Muscle layer of colon (tissue), 2 donors: Measurements from ENCODE around the gene AMH.

Source experiments
- H3K27ac ChIP-seq: one replicate; pipeline ENCODE4 v1.7.0; 2013; ENCODE audit warnings: low read depth, mild to moderate bottlenecking, low read length, moderate library complexity
- H3K27me3 ChIP-seq, 2 donors: one replicate each; pipeline ENCODE4 v1.7.0; 2013; ENCODE audit warnings: low read length in 2 of 2, mild to moderate bottlenecking in 2 of 2; ENCODE audit not compliant: insufficient read depth in 2 of 2, control insufficient read depth in 1 of 2
- H3K36me3 ChIP-seq: one replicate; pipeline ENCODE4 v1.7.0; 2013; ENCODE audit warnings: mild to moderate bottlenecking, low read length; ENCODE audit not compliant: insufficient read depth
- H3K4me1 ChIP-seq: one replicate; pipeline ENCODE4 v1.7.0; 2013; ENCODE audit warnings: mild to moderate bottlenecking, low read length; ENCODE audit not compliant: insufficient read depth
- H3K4me3 ChIP-seq, 2 donors: one replicate each; pipeline ENCODE4 v1.7.0; 2013; ENCODE audit warnings: low read length in 2 of 2, low read depth in 1 of 2, mild to moderate bottlenecking in 1 of 2, moderate library complexity in 1 of 2
- H3K9ac ChIP-seq: one replicate; pipeline ENCODE4 v1.7.0; 2013; ENCODE audit warnings: low read length
- H3K9me3 ChIP-seq: one replicate; pipeline ENCODE4 v1.7.0; 2013; ENCODE audit warnings: mild to moderate bottlenecking, low read length
- donor health status: abdominal sarcoma.
- donor health status: Adenocarcinoma of cecum.

AMH gene

DNA sequence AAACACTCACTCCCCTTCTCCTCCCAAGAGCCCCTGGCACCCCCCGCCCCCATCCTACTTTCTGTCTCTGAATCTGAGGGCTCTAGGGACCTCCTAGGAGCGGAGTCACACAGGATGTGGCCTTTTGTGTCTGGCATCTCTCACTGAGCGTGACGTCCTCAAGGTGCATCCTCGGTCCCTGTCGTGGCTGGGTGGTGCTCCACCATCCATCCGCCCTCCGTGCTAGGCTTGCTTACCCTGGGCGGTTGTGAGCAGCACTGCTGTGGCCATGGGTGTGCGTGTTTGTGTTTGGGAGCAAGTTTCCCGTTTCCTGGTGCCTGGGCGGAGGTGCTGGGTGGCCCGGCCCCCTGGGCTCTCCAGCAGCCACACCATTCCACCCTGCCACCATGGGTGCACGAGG is 25.2 kb upstream of the AMH start:
- Histone ChIP-seq H3K9me3 (no peaks in the 10 kb centered on the region), H3K27ac (no peak overlapping the region), H3K27me3 (no peaks in the 10 kb centered on the region), H3K4me1 (no peaks in the 10 kb centered on the region), H3K36me3 (peaks cover 31% of the 10 kb centered on the region), H3K9ac (no peak overlapping the region), H3K4me3 (no peak overlapping the region)

- H3K4me3 ChIP-seq, result no peak overlapping the region
- H3K27me3 ChIP-seq, result no peaks in the 10 kb centered on the region
- no peak overlapping the region for H3K9ac ChIP-seq
- peaks cover 27% of the 10 kb centered on the region for H3K36me3 ChIP-seq
- no peak overlapping the region for H3K27ac ChIP-seq
- H3K4me1 ChIP-seq, result no peaks in the 10 kb centered on the region
- no peaks in the 10 kb centered on the region for H3K9me3 ChIP-seq
These were observed 24.3 kb upstream of the AMH start for GRCh38 chr19:2224754-2225349.

GRCh38 chr19:2225415-2226050 is 23.6 kb upstream of the AMH start:
- no peaks in the 10 kb centered on the region for H3K27me3 ChIP-seq
- H3K9ac ChIP-seq, result no peak overlapping the region
- no peak overlapping the region for H3K27ac ChIP-seq
- no peak overlapping the region for H3K4me3 ChIP-seq
- no peaks in the 10 kb centered on the region for H3K9me3 ChIP-seq
- no peaks in the 10 kb centered on the region for H3K4me1 ChIP-seq
- H3K36me3 ChIP-seq, result peaks cover 26% of the 10 kb centered on the region

DNA sequence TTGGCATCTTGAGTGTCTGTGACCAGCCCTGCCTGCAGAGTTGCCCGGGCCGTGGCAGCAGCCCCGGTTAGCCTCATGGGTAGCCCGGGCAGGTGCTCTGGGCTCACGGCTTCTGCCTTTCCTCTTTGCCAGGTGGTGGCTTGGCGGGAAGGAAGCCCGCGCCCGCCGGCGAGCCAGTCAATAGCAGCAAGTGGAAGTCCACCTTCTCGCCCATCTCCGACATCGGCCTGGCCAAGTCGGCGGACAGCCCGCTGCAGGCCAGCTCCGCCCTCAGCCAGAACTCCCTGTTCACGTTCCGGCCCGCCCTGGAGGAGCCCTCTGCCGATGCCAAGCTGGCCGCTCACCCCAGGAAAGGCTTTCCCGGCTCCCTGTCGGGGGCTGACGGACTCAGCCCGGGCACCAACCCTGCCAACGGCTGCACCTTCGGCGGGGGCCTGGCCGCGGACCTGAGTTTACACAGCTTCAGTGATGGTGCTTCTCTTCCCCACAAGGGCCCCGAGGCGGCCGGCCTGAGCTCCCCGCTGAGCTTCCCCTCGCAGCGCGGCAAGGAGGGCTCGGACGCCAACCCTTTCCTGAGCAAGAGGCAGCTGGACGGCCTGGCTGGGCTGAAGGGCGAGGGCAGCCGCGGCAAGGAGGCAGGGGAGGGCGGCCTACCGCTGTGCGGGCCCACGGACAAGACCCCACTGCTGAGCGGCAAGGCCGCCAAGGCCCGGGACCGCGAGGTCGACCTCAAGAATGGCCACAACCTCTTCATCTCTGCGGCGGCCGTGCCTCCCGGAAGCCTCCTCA is 22.9 kb upstream of the AMH start:
- no peaks in the 10 kb centered on the region for H3K4me1 ChIP-seq
- no peak overlapping the region for H3K9ac ChIP-seq
- H3K27me3 ChIP-seq, result no peaks in the 10 kb centered on the region
- peaks cover 21% of the 10 kb centered on the region for H3K36me3 ChIP-seq
- H3K9me3 ChIP-seq, result no peaks in the 10 kb centered on the region
- H3K27ac ChIP-seq, result no peak overlapping the region
- no peak overlapping the region for H3K4me3 ChIP-seq

DNA sequence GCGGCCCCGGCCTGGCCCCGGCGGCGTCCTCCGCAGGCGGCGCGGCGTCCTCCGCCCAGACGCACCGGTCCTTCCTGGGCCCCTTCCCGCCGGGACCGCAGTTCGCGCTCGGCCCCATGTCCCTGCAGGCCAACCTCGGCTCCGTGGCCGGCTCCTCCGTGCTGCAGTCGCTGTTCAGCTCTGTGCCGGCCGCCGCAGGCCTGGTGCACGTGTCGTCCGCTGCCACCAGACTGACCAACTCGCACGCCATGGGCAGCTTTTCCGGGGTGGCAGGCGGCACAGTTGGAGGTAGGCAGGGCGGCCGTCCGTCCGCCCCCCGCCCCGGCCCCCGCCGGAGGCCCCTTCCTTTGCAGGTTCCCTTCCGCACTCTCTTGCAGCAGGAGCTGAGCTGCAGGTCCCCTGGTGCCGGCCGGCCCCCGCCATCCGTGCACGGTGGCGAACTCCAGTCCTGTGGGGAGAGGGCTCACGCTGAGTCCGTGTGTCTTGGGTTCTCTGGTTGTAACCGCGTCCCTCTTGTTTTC is 22.2 kb upstream of the AMH start:
- no peaks in the 10 kb centered on the region for H3K4me1 ChIP-seq
- H3K4me3 ChIP-seq, result no peak overlapping the region
- peaks cover 21% of the 10 kb centered on the region for H3K36me3 ChIP-seq
- H3K27ac ChIP-seq, result no peak overlapping the region
- no peak overlapping the region for H3K9ac ChIP-seq
- H3K27me3 ChIP-seq, result no peaks in the 10 kb centered on the region
- no peaks in the 10 kb centered on the region for H3K9me3 ChIP-seq

- Histone ChIP-seq H3K9me3 (no peaks in the 10 kb centered on the region), H3K36me3 (peaks cover 22% of the 10 kb centered on the region), H3K27ac (no peak overlapping the region), H3K27me3 (no peaks in the 10 kb centered on the region), H3K4me1 (no peaks in the 10 kb centered on the region), H3K4me3 (no peak overlapping the region), H3K9ac (no peak overlapping the region)
These were observed 21.5 kb upstream of the AMH start for GRCh38 chr19:2227415-2228156.

DNA sequence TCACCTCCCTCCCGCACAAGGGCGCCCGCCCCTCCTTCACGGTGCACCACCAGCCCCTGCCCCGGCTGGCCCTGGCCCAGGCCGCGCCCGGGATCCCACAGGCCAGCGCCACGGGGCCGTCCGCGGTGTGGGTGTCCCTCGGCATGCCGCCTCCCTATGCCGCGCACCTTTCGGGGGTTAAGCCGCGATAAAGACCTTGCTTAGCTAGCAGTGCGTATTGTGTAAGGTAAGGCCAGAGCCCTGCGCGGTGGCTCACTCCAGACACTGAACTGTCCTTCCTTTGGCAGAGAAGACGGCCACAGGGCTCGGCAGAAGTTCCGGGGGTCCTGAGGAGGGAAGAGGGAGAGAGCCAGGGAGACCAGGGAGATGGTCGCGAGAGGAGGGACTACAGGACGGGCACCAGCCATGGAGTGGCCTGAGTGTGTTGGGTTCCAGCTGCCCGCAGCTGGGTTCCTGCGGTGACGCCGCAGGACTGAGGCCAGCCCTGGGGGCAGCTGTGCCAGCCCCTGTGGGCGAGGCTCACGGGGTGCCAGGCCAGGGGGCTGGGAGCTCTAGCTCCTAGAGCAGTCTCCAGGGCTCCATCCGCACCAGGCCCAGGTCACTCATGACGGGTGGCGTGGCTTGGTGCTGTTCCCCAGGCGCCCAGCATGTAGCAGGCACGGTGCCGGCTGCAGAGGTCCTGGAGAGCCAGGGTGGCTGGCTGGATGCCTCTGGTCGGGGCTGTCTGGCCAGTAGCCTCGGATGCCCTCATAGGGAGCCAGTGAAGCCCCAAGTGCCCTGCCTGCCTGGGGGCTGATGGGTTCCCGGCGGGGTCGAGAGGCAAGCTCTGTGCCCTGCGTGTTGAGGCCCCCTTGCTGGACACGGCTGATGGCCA is 20.7 kb upstream of the AMH start:
- Histone ChIP-seq H3K9ac (no peak overlapping the region), H3K27me3 (no peaks in the 10 kb centered on the region), H3K4me1 (no peaks in the 10 kb centered on the region), H3K36me3 (peaks cover 30% of the 10 kb centered on the region), H3K9me3 (no peaks in the 10 kb centered on the region), H3K4me3 (no peak overlapping the region), H3K27ac (no peak overlapping the region)

GRCh38 chr19:2229103-2230032 is 19.8 kb upstream of the AMH start:
- Histone ChIP-seq H3K9me3 (no peaks in the 10 kb centered on the region), H3K4me1 (peaks cover 5% of the 10 kb centered on the region), H3K4me3 (no peak overlapping the region), H3K27ac (no peak overlapping the region), H3K27me3 (no peaks in the 10 kb centered on the region), H3K9ac (no peak overlapping the region), H3K36me3 (peaks cover 29% of the 10 kb centered on the region)

DNA sequence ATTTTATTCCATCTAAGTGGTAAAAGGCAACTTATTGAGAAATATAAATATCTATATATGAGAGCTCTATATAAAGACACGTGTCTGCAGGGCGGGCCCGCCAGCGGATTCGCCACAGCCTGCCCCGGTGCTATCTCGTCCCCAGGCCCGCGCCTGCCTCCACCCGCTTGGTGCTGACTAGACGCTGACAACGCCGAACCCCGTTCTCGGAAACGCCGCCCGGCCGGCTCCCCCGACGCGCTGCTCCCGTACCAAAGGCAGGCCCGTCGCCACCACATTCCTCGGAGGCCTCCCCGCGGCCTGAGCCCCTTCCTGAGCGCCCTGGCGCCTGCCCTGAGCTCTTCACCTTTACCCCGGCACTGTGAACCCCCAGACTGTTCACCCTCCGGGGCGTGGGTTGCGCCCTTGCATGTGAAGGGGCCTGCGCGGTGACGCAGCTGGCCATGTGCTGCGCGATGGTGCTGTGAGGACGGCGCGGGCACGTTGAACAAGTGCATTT is 19.0 kb upstream of the AMH start:
- H3K4me1 ChIP-seq, result peaks cover 12% of the 10 kb centered on the region
- no peak overlapping the region for H3K4me3 ChIP-seq
- H3K36me3 ChIP-seq, result peaks cover 22% of the 10 kb centered on the region
- no peaks in the 10 kb centered on the region for H3K27me3 ChIP-seq
- H3K9ac ChIP-seq, result no peak overlapping the region
- no peaks in the 10 kb centered on the region for H3K9me3 ChIP-seq
- no peak overlapping the region for H3K27ac ChIP-seq
